NCI-H128 (cell line): ENCODE measurements around the gene CTR9.

Source experiments
- DNase-seq: peaks from one replicate; lab custom pipeline; 2025; ENCODE audit not compliant: unreplicated experiment; lab: John Stamatoyannopoulos, UW

The CTR9 gene

GRCh38 chr11:10742460-10743208 is 8.4 kb upstream of the CTR9 start:
- no peak for DNase-seq

- no peak for DNase-seq
Measured at GRCh38 chr11:10743354-10744000, 7.6 kb upstream of the CTR9 start.

DNA sequence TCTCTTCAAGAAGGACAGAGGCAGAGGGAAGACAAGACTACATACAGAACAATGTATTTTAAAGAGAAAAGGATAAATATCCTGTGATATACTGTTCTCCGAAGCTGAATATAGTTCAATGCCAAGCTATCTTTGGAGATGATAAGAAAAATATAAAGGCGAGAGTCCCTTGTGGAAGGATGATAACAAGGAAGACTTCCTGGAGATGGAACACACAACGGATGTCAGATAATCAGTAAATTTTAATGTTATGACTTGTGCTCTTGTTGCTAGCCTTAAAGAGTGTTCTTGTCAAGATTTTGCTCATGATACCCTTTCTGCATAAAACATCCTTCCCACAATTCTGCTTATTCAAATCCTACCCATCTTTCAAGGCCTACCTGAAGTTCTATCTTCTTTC is 6.8 kb upstream of the CTR9 start:
- DNase-seq: no peak

GRCh38 chr11:10746871-10747270 is 4.2 kb upstream of the CTR9 start:
- no peak for DNase-seq

GRCh38 chr11:10747733-10748132 is 3.3 kb upstream of the CTR9 start:
- no peak for DNase-seq

DNA sequence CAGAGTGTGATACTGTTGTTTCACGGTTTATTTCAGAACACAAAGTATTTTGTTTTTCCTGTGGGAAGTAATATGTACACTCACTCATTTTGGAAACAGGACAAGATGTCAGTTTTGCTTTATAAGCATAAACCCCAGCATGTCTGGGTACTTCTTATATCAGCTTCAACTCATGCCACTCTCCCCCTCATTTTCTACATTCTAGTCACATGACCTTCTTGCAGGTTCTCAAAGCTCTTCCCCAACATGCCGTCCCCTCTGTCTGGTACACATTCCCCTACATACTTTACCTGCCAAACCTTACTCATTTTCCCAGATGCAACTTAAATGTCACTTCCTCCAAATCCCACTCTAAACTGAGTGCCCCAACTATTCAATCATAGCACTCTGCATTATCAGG is 1.6 kb upstream of the CTR9 start:
- no peak for DNase-seq

DNA sequence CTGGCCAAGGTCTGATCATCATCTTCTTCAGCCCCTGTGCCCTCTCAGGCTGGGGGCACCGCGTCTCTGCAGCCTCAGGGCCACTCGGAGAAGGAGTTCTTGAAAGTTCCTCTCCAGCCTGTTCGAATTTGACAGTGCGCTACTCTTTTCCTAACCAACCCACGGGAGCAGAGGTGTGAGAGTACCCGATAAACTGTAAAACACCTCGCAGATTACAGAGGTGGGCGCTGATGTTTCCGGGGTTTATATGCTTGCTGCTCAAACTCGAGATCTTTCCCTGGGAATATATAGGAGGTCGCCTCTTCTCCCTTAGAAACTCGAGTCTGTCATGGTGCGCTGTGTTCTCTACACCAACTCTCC is 515 bp downstream of the CTR9 start:
- DNase-seq: no peak

- DNase-seq: no peak
Measured at GRCh38 chr11:10752061-10752460, 1.0 kb downstream of the CTR9 start.

DNA sequence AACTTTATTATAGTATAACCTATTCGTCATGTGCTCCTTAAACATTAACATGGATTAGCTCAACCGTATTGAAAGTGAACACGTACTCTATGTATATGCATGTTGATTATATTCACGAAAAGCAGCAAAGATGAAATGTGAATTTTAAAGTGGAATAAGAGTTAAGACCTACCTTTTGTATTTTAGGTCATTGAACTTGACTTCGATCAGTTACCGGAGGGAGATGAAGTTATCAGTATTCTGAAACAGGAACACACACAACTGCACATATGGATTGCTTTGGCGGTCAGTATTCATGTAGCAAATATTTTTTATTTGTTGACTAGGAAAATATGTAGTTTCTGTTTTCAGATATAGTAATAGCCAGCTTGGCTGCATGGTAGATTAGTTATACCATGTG is 1.4 kb downstream of the CTR9 start:
- no peak for DNase-seq

DNA sequence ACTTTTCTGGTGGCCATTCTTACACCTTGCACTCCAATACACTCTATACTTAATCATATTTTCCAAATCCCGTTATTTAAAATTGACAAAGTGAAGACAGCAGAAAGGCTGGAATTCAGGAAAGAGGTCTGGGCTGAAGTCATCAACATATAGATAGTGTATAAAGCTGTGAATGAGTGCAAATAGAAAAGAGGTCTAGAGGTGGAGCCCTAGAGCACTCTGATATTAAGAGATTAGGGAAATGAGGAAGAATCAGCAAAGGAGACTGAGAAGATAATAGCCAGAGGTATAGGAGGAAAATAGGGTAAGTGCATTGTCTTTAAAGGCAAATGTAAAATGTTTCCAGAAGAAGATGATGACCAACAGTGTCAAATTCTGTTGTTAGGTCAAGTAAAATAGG is 7.9 kb downstream of the CTR9 start:
- DNase-seq: no peak

DNA sequence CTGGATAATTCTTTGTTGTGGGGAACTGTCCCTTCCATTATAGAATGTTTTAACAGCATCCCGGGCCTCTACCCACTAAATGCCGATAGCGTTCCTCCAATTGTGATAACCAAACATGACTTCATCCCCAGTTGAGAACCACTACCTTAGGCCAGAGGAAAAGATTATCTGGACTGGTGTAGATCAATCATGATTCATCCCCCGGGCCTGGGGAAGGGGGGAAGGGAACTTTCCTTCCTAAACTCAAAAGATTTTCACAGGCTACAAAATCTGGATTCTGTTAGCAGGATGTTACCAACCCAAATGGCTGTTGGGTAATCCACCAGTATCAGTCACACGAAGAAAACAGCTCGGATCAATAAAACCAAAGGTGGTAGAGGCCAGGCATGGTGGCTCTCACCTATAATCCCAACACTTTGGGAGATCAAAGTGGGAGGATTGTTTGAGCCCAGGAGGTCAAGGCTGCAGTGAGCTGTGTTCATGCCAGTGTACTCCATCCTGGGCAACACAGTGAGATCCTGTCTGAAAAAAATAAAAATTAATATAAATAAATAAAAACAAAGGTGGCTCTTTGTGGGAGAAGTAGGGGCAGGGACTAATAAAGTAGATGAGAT is 10.1 kb downstream of the CTR9 start:
- DNase-seq: no peak

DNA sequence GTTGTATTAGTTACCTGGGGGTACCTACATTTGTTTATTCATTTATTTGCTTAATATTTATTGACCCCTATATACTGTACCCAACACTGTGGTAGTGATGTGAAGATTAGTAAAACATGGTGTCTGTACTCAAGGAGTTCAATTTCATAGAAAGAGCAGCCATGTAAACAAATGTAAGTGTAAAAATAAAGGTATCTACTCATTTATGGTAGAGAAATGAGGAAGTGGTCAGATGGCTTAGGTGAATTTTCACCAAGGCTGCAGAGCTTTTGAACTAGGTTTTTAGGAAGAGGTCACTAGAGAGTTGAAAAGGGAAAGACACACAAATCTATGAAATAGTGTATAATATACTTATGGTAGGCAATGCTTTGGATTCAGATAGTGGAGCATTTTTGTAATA is 11.1 kb downstream of the CTR9 start:
- DNase-seq: no peak

DNA sequence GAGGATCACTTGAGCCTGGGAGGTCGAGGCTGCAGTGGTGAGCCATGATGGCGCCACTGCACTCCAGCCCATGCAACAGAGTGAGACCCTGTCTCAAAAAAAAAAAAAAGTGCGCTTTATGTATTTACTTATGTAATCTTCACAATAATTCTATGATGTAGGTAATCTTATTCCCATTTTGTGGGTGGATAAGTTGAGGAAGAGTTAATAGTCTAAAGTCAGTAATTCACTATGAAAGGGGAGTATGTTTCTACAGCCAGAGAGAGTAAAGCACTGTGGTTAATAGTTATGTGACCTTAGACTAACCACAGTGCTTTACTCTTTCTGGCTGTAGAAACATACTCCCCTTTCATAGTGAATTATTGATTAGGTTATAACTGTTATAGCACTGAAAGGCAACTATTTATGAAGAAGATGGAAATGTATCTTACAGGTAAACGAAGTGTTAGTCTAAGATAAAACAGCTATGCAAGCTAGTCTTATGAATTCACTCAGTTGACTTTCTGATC is 11.9 kb downstream of the CTR9 start:
- no peak for DNase-seq

GRCh38 chr11:10763766-10764165 is 12.7 kb downstream of the CTR9 start:
- DNase-seq: no peak

- DNase-seq: no peak
Measured at GRCh38 chr11:10764412-10764811, 13.4 kb downstream of the CTR9 start.

DNA sequence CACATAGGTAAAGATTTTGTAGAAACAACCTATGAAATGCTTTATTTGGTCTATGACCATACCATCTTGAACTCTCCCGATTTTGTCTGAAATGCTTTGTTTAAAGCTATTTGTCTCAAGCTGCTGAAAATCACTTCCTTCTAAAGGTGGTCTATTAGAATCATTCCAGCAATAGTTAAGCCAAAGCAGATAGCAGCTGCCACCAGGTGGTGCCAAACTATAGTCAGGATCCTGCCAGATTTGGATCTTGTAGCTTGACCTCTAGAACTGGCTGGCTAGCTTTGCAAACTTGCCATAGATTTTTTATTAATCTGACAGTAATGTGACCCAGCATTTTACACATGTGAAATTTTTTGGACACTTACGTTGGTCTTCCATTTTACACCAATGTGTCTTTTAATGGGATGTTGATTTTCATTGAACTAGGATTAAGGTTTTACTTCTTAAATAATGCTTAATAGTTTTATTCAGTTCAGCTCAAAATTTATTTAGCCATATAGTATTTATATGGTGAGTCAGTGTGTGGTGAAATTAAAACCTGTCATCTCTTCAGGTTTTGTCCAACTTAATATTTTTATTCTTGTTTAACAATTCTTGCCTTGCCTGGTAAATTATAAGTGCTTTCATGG is 19.7 kb downstream of the CTR9 start:
- DNase-seq: peak; percentile 4

DNA sequence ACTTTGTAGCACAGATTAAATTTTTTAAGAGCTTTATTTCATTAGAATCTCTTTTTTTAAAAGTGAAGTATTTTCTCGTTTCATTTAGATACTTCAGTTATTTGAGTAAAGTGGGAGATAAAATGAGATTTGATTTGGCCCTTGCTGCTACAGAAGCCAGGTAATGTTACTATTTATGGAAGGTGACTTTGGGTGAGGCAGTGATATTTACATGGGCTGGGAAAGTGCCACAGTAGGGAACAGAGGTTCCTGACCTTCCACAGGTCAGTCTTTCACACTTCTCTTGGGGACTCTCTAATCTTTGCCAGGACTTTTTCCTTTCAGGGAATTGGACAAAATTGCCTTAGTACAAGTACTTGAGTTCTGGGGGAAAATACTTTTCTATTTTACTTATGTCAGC is 20.4 kb downstream of the CTR9 start:
- DNase-seq: no peak

GRCh38 chr11:10774811-10775210 is 23.8 kb downstream of the CTR9 start:
- DNase-seq: no peak

- DNase-seq: no peak
Measured at GRCh38 chr11:10777393-10777793, 26.3 kb downstream of the CTR9 start.

GRCh38 chr11:10777806-10778205 is 26.8 kb downstream of the CTR9 start:
- DNase-seq: no peak

DNA sequence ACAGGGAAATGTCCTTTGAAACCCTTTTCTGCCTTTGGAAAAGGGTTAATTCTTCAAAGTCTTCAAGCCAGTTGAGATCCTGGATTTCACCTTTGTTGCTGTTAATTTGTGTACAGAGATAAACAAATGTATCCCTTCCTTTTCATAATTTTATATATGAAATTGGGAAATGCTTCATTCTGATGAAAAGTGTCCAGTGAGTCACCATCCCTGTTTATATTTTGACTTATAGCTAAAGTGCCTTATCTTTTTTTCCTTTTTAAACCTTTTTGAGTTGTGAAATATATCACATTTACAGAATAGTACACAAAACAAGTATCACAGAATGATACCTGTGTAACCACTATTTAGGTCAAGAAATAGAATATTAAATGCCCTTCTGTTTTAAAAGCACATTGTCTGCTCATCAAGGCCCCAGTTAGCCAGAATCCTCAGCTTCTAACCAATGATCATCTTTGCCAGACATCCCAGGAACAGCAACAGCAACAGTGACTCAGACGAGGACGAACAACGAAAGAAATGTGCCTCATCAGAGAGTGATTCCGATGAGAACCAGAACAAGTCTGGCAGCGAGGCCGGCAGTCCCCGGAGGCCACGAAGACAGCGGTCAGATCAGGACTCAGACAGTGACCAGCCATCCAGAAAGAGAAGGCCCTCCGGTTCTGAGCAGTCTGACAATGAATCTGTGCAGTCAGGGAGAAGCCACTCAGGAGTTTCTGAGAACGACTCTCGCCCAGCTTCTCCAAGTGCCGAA is 27.3 kb downstream of the CTR9 start:
- no peak for DNase-seq
